Activated CD8-positive, alpha-beta memory T cell treated with anti-CD3 and anti-CD28 coated beads, Interleukin-2, amount 50 U/mL, for 24 hours (primary cell): Measurements from ENCODE around the gene ADH1C.

Source experiments
- DNase-seq: peaks from one replicate; pipeline ENCODE4 v3.0.0-alpha.2; 2020; ENCODE audit errors: extremely low read depth

The ADH1C gene

GRCh38 chr4:99301376-99302164 lies 51.0 kb downstream of the ADH1C start:
- DNase-seq, result no peak

GRCh38 chr4:99300934-99301333 lies 51.6 kb downstream of the ADH1C start:
- no peak for DNase-seq

GRCh38 chr4:99293357-99293756 lies 59.2 kb downstream of the ADH1C start:
- DNase-seq, result no peak

- no peak for DNase-seq
Observed at GRCh38 chr4:99290848-99291786, 61.4 kb downstream of the ADH1C start, which contains the start of gene ADH1A. Gene ADH1A, minus strand, starts transcription at chr4:99290985. Its CDS starts 71 bp downstream, at chr4:99290914.
